Erythroblast (primary cell): Measurements from ENCODE around the gene CEBPZOS.
A peak's percentile ranks its signal among the peaks of the same experiment; 100 is the strongest.
"Not testable (repeated sequence)": the region's sequence is repeated elsewhere in the genome, so short reads cannot be mapped to it uniquely, and the experiment has no call there.

Experiments used
- DNase-seq, 2 experiments: peaks; one replicate each; lab custom pipeline; 2025; lab: John Stamatoyannopoulos, UW
- GATA1 ChIP-seq: IDR thresholded peaks from 2 replicates; pipeline ENCODE4 v1.6.1; 2011; ENCODE audit warnings: low read depth, mild to moderate bottlenecking, control low read depth, low read length, moderate library complexity
- POLR2A ChIP-seq: IDR thresholded peaks from 2 replicates; pipeline ENCODE4 v1.6.1; 2011; ENCODE audit warnings: mild to moderate bottlenecking, low read length

CEBPZOS gene

GRCh38 chr2:37205689-37206341, 9.5 kb downstream of the CEBPZOS start:
- TF ChIP-seq GATA1 = no peak
- no peak for TF ChIP-seq POLR2A
- no peak for DNase-seq

- DNase-seq = not testable (repeated sequence)
Observed at GRCh38 chr2:37206760-37207159, 10.5 kb downstream of the CEBPZOS start.

- TF ChIP-seq POLR2A (no peak), GATA1 (no peak)
- DNase-seq = no peak
Observed at GRCh38 chr2:37211212-37211611, 14.9 kb downstream of the CEBPZOS start.

GRCh38 chr2:37211939-37212338, 15.6 kb downstream of the CEBPZOS start:
- no peak for TF ChIP-seq GATA1
- no peak for TF ChIP-seq POLR2A
- no peak for DNase-seq

DNA sequence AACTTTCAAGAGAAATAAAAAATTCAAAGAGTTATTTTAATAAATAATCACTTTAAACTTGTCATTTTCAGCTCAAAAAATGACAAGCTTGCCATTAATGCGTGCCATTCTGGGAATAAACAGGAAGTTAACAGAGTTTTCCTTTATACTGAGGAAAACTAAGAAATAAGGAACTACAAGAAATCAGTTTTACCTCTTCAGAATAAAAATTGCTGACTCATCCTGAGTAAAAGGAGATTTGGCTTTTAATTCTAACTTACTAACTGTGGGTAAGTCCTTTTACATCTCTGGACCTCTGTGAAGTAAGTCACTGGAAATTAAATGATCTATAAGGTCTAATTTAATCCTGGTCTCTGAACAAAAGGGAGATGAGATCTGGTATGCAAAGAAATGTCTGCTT, 19.0 kb downstream of the CEBPZOS start:
- peak in 1 of 2 experiments; percentile 13 for DNase-seq
- TF ChIP-seq GATA1 (no peak), POLR2A (no peak)

GRCh38 chr2:37219046-37219445, 22.8 kb downstream of the CEBPZOS start:
- DNase-seq = no peak
- TF ChIP-seq POLR2A (no peak), GATA1 (no peak)

GRCh38 chr2:37223131-37223530, 26.8 kb downstream of the CEBPZOS start:
- TF ChIP-seq POLR2A (no peak), GATA1 (no peak)
- no peak for DNase-seq

- no peak for DNase-seq
- no peak for TF ChIP-seq POLR2A
- TF ChIP-seq GATA1 = no peak
Observed at GRCh38 chr2:37224063-37224462, 27.8 kb downstream of the CEBPZOS start.

DNA sequence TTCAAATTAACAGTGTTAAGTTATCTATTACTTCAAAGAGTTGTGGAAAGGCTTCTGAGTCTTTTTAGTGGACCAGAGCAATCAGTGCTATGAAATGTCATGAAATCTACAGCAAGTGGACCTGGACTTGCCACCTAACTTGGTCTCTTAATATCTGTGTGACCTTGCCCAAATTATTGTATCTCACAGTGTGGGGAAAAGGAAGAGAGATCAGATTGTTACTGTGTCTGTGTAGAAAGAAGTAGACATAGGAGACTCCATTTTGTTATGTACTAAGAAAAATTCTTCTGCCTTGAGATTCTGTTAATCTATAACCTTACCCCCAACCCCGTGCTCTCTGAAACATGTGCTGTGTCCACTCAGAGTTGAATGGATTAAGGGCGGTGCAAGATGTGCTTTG, 28.8 kb downstream of the CEBPZOS start:
- not testable (repeated sequence) for DNase-seq

DNA sequence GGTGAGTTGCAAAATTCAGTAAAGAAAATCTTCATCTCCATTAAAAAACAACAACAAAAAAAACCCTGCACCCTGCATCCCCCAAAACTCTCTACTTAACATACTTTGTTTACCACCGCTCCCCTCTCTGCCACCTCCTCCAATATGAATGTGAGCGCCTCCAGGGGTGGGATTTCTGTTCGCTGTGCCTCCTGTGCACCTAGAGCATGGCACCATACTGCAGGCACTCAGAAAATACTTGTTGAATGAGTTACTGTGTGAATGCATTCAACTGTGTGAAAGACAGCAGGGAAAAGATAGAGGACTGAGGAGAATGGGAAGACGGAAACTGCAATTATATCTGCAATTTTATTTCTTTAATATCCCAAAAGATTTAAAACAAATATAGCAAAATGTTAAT, 30.6 kb downstream of the CEBPZOS start:
- TF ChIP-seq GATA1 (no peak), POLR2A (no peak)
- no peak for DNase-seq

- no peak for DNase-seq
- TF ChIP-seq GATA1 (no peak), POLR2A (no peak)
Observed at GRCh38 chr2:37228788-37229187, 32.5 kb downstream of the CEBPZOS start.

GRCh38 chr2:37230581-37230980, 34.3 kb downstream of the CEBPZOS start:
- TF ChIP-seq GATA1 (no peak), POLR2A (no peak)

GRCh38 chr2:37231241-37232130, 35.2 kb downstream of the CEBPZOS start, which contains the start of the genes CEBPZ and NDUFAF7:
CEBPZ (minus strand) TSS chr2:37231596; CDS start chr2:37231567, 29 bp downstream.
NDUFAF7 (plus strand) TSS chr2:37231658; CDS start chr2:37231706, 48 bp downstream.
- TF ChIP-seq POLR2A (peak; percentile 96), GATA1 (no peak)
- DNase-seq = peak; percentile 90 to 93

More at GRCh38 chr2:37230581-37230980, 34.3 kb downstream of the CEBPZOS start:
- peak; percentile 34 to 55 for DNase-seq
